GM12891 (cell line): Measurements from ENCODE around the gene DUSP8.
"Not testable (repeated sequence)": the region's sequence is repeated elsewhere in the genome, so short reads cannot be mapped to it uniquely, and the experiment has no call there.

Experiments used
- DNase-seq: peaks from one replicate; pipeline ENCODE4 v3.0.0; 2011; ENCODE audit warnings: low spot score; ENCODE audit not compliant: insufficient read length
- FAIRE-seq: peaks from 2 replicates; lab custom pipeline; 2011; peaks lifted over from hg19 to GRCh38; lab: Jason Lieb, UNC
- PAX5 ChIP-seq: IDR thresholded peaks from 2 replicates; pipeline ENCODE4 v1.6.1; 2011; ENCODE audit warnings: low read length, moderate library complexity, mild to moderate bottlenecking; ENCODE audit not compliant: insufficient read depth, severe bottlenecking
- POLR2A ChIP-seq: IDR thresholded peaks from 2 replicates; pipeline ENCODE4 v1.6.1; 2011; ENCODE audit warnings: low read depth, low read length, control low read depth
- POLR2AphosphoS5 ChIP-seq: IDR thresholded peaks from 2 replicates; pipeline ENCODE4 v1.6.1; 2011; ENCODE audit warnings: low read depth, low read length, control low read depth
- POU2F2 ChIP-seq: IDR thresholded peaks from 2 replicates; pipeline ENCODE4 v1.6.1; 2011; ENCODE audit warnings: low read depth, mild to moderate bottlenecking, control low read depth, low read length, moderate library complexity
- SPI1 ChIP-seq: IDR thresholded peaks from 2 replicates; pipeline ENCODE4 v1.6.1; 2011; ENCODE audit warnings: low read depth, low read length, control low read depth
- TAF1 ChIP-seq: IDR thresholded peaks from 2 replicates; pipeline ENCODE4 v1.6.1; 2011; ENCODE audit warnings: low read depth, low read length, control low read depth

The DUSP8 gene

GRCh38 chr11:1515082-1516060 is 56.7 kb downstream of the DUSP8 start:
- TF ChIP-seq POLR2A (no peak), POLR2AphosphoS5 (no peak), PAX5 (no peak), SPI1 (no peak), TAF1 (no peak), POU2F2 (no peak)
- peak; percentile 90 for FAIRE-seq
- DNase-seq, result peak; percentile 96

- no peak for DNase-seq
- no peak for TF ChIP-seq POLR2AphosphoS5
- no peak for TF ChIP-seq POU2F2
- FAIRE-seq, result no peak
Measured at GRCh38 chr11:1514336-1515061, 57.6 kb downstream of the DUSP8 start.

- DNase-seq (no peak), FAIRE-seq (no peak)
- TF ChIP-seq POU2F2 (no peak), POLR2A (no peak), SPI1 (no peak), PAX5 (no peak), TAF1 (no peak), POLR2AphosphoS5 (no peak)
Measured at GRCh38 chr11:1513326-1514296, 58.5 kb downstream of the DUSP8 start.

- not testable (repeated sequence) for FAIRE-seq, DNase-seq
Measured at GRCh38 chr11:1512531-1513258, 59.4 kb downstream of the DUSP8 start.

- TF ChIP-seq POU2F2 (no peak), TAF1 (no peak), POLR2A (no peak), SPI1 (no peak), PAX5 (no peak), POLR2AphosphoS5 (no peak)
- DNase-seq (no peak), FAIRE-seq (no peak)
Measured at GRCh38 chr11:1511937-1512496, 60.1 kb downstream of the DUSP8 start.

- FAIRE-seq (no peak), DNase-seq (no peak)
Measured at GRCh38 chr11:1510928-1511327, 61.1 kb downstream of the DUSP8 start.

GRCh38 chr11:1510351-1510750 is 61.7 kb downstream of the DUSP8 start:
- FAIRE-seq, DNase-seq: not testable (repeated sequence)

More at GRCh38 chr11:1510928-1511327, 61.1 kb downstream of the DUSP8 start:
- TF ChIP-seq SPI1, result no peak
- TF ChIP-seq PAX5, result no peak
- no peak for TF ChIP-seq POU2F2
- TF ChIP-seq POLR2AphosphoS5, result no peak

GRCh38 chr11:1509626-1510255 is 62.3 kb downstream of the DUSP8 start:
- TF ChIP-seq PAX5 (no peak), SPI1 (no peak), TAF1 (no peak), POLR2AphosphoS5 (no peak), POLR2A (no peak), POU2F2 (no peak)
- no peak for DNase-seq
- no peak for FAIRE-seq
